ENCODE results near the gene LTA4H.

DNA sequence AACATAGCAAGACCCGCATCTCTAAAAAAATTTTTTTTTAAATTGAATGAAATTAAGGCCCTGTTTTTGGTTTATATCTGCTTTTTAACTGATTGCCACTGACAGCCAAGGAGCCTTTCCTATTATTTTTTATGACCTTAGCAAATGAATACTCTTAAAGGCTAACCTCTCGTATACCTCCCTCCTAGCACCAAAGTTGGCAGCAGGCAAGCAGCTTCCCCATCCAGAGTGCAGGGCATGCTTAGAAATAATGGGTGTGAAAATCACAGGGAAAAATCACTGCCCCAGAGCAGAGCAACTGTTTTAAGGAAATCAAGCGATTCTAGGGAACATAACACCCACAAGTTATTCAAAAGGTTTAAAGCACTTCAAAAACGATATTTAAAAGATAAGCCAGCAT lies 59.9 kb downstream of the LTA4H start:
- TF ChIP-seq CTCF (IDR thresholded peaks at IDR 0.05; ENCODE audit: poor library complexity) (no peak), EZH2 (IDR thresholded peaks at IDR 0.05; ENCODE audit: borderline replicate concordance) (no peak)
